GM18858 (cell line): ENCODE measurements around the gene ABHD2.
"Not testable (repeated sequence)": the region's sequence is repeated elsewhere in the genome, so short reads cannot be mapped to it uniquely, and the experiment has no call there.

Experiments
- ATAC-seq: cut with Tn5 transposase; IDR thresholded peaks from one replicate; pipeline ENCODE4 v1.9.1; 2021; ENCODE audit not compliant: unreplicated experiment

Gene ABHD2

GRCh38 chr15:89087830-89088604 is at the start of gene ABHD2:
ABHD2 (plus strand) TSS chr15:89088456; CDS start chr15:89116328, 27,872 bp downstream.
- ATAC-seq = peak; percentile 88

- ATAC-seq = no peak
Observed at GRCh38 chr15:89039142-89039541, 49.1 kb upstream of the ABHD2 start.

- no peak for ATAC-seq
Observed at GRCh38 chr15:89041507-89041906, 46.7 kb upstream of the ABHD2 start.

GRCh38 chr15:89042387-89042786 is 45.9 kb upstream of the ABHD2 start:
- no peak for ATAC-seq

GRCh38 chr15:89043031-89044002 is 44.9 kb upstream of the ABHD2 start:
- no peak for ATAC-seq

GRCh38 chr15:89049016-89049666 is 39.1 kb upstream of the ABHD2 start:
- not testable (repeated sequence) for ATAC-seq

- no peak for ATAC-seq
Observed at GRCh38 chr15:89051875-89052274, 36.4 kb upstream of the ABHD2 start.

GRCh38 chr15:89052474-89052873 is 35.8 kb upstream of the ABHD2 start:
- ATAC-seq = no peak

- ATAC-seq = no peak
Observed at GRCh38 chr15:89054873-89055272, 33.4 kb upstream of the ABHD2 start.

GRCh38 chr15:89057506-89058133 is 30.6 kb upstream of the ABHD2 start:
- no peak for ATAC-seq

- no peak for ATAC-seq
Observed at GRCh38 chr15:89058376-89058775, 29.9 kb upstream of the ABHD2 start.

GRCh38 chr15:89058876-89059405 is 29.3 kb upstream of the ABHD2 start:
- ATAC-seq = no peak

GRCh38 chr15:89066280-89066679 is 22.0 kb upstream of the ABHD2 start:
- no peak for ATAC-seq

- ATAC-seq = peak; percentile 15
Observed at GRCh38 chr15:89067751-89068150, 20.5 kb upstream of the ABHD2 start.

GRCh38 chr15:89068325-89068784 is 19.9 kb upstream of the ABHD2 start:
- peak; percentile 93 for ATAC-seq

- ATAC-seq = no peak
Observed at GRCh38 chr15:89070197-89071124, 17.8 kb upstream of the ABHD2 start.

GRCh38 chr15:89071471-89071870 is 16.8 kb upstream of the ABHD2 start:
- ATAC-seq = no peak

- ATAC-seq = no peak
Observed at GRCh38 chr15:89072277-89072869, 15.9 kb upstream of the ABHD2 start.

- no peak for ATAC-seq
Observed at GRCh38 chr15:89074402-89075012, 13.7 kb upstream of the ABHD2 start.
